Spleen (tissue), 11 donors: ENCODE data around the gene MUC16. TPM values are rescaled to one million over a fixed set of nuclear protein-coding genes. Genes with fewer than 3 reads are reported as not detected.

ENCODE experiments used
- DNase-seq: peaks from one replicate; pipeline ENCODE4 v3.0.0-alpha.2; 2020
- H3K27ac ChIP-seq, 8 donors: fragments of 200-600 bp; sonication (generic) in 7 of 8; 1 replicate in 4 of 8; 2 replicates in 4 of 8; pipeline versions ENCODE4 v1.5.0 to v1.8.0; 2016 to 2021; ENCODE audit warnings: inconsistent platforms in 4 of 8, mild to moderate bottlenecking in 4 of 8, moderate library complexity in 1 of 8
- H3K27me3 ChIP-seq, 7 donors: fragments of 200-600 bp; sonication (generic) in 6 of 7; replicated peaks in 1 of 7; 1 replicate in 4 of 7; 2 replicates in 3 of 7; pipeline versions ENCODE4 v1.5.0 to v1.8.0; 2016 to 2021; ENCODE audit warnings: inconsistent platforms in 3 of 7, mild to moderate bottlenecking in 1 of 7
- H3K36me3 ChIP-seq, 6 donors: fragments of 200-600 bp; sonication (generic) in 5 of 6; 1 replicate in 4 of 6; 2 replicates in 2 of 6; pipeline versions ENCODE4 v1.5.0 to v1.8.0; 2016 to 2021; ENCODE audit warnings: inconsistent platforms in 2 of 6
- H3K4me1 ChIP-seq, 6 donors: fragments of 200-600 bp; sonication (generic) in 5 of 6; 1 replicate in 3 of 6; 2 replicates in 3 of 6; pipeline versions ENCODE4 v1.5.0 to v1.8.0; 2016 to 2021; ENCODE audit warnings: inconsistent platforms in 3 of 6
- H3K4me3 ChIP-seq, 8 donors: fragments of 200-600 bp; sonication (generic) in 7 of 8; 1 replicate in 4 of 8; 2 replicates in 4 of 8; pipeline versions ENCODE4 v1.5.0 to v1.8.0; 2016 to 2021; ENCODE audit warnings: inconsistent platforms in 4 of 8, mild to moderate bottlenecking in 4 of 8, moderate library complexity in 2 of 8
- H3K9me3 ChIP-seq, 8 donors: fragments of 200-600 bp; sonication (generic) in 7 of 8; 1 replicate in 4 of 8; 2 replicates in 4 of 8; pipeline versions ENCODE4 v1.5.0 to v1.8.0; 2016 to 2021; ENCODE audit warnings: inconsistent platforms in 4 of 8
- CTCF ChIP-seq, 11 experiments: fragments of 200-600 bp in 7 of 11; fragments of 450-650 bp in 4 of 11; sonication (generic) in 4 of 11; IDR thresholded peaks in 8 of 11; conservative IDR thresholded peaks in 3 of 11; 1 replicate in 7 of 11; 2 replicates in 4 of 11; pipeline versions ENCODE4 v1.4.0 to v1.8.0; 2016 to 2021; ENCODE audit warnings: antibody characterized with exemption in 11 of 11, inconsistent platforms in 4 of 11, mild to moderate bottlenecking in 1 of 11
- POLR2A ChIP-seq, 3 donors: fragments of 450-650 bp; IDR thresholded peaks; one replicate each; pipeline ENCODE4 v1.5.1; 2017; ENCODE audit warnings: antibody characterized with exemption in 3 of 3, mild to moderate bottlenecking in 1 of 3
- POLR2AphosphoS5 ChIP-seq, 3 donors: sonication (generic); formaldehyde crosslinking; IDR thresholded peaks; one replicate each; pipeline ENCODE4 v1.5.1; 2017; ENCODE audit warnings: antibody characterized with exemption in 3 of 3
- WGBS, 5 donors: extraction: QIAGEN DNeasy Blood & Tissue Kit in 3 of 5; methylation state at CpG; one replicate each; pipeline versions ENCODE4 v1.1.5 to v1.1.7; 2013 to 2018; 5-methylcytosine and 5-hydroxymethylcytosine counted together
- intact Hi-C: fragments of 100-400 bp; cut with DNase I; formaldehyde crosslinking; loops from one replicate; pipeline ENCODE4 v1.15.0; 2023; ENCODE audit warnings: low total_unique reads
- polyA plus RNA-seq, 3 donors: library from polyadenylated mRNA; stranded (reverse); fragments of 200-250 nt; gene quantifications; one replicate each; pipeline ENCODE4 v1.2.1, GENCODE V29; 2013
- total RNA-seq, 7 donors: library from RNA; depleted of rRNA in 3 of 7; stranded (reverse); fragments of >200 nt in 3 of 7; fragmentation: NEBNext Ultra II Directional in 4 of 7; extraction: Animal tissue kit (Norgen Biotek cat#: 25700) in 4 of 7; gene quantifications; one replicate each; pipeline versions ENCODE4 v1.1.0 to v1.2.1, GENCODE V29; 2016 to 2021
- donor health status: healthy with polysubstance abuse.
- donor health status: DM: no; HTN: no; CAD: no; lungs with moderate emphysema.
- donor health status: DM: no; HTN: no; CAD: no.
- donor health status: Bipolar disorder and iron deficiency.
- donor health status: healthy.
- donor health status: DM: no; HTN: no; CAD: no.
- donor health status: DM: yes; HTN: yes; CAD: no.

MUC16 gene
- total and polyA plus RNA-seq, 10 donors = 0.02 to 0.54 (median 0.09) TPM; not detected in 2

- Histone ChIP-seq H3K9me3 (peaks cover 0 to 65% (median 0%) of the 10 kb centered on the region in 8 donors), H3K4me3 (no peak overlapping the region), H3K36me3 (no peaks in the 10 kb centered on the region), H3K4me1 (no peaks in the 10 kb centered on the region), H3K27me3 (peaks cover 0 to 21% (median 0%) of the 10 kb centered on the region in 7 donors), H3K27ac (no peak overlapping the region)
- 59 to 76% (median 66%) methylated on average over 5 of the region's 5 CpGs for WGBS, 5 donors
- intact Hi-C loops = no loop called here
- DNase-seq = no peak
- TF ChIP-seq POLR2A (IDR thresholded peaks at IDR 0.05) (no peak), POLR2AphosphoS5 (IDR thresholded peaks at IDR 0.05) (no peak), CTCF (IDR thresholded peaks at IDR 0.05 in 8 of 11, conservative IDR thresholded peaks at IDR 0.05 in 3 of 11) (no peak)
Observed at GRCh38 chr19:8973501-8974091, 36.6 kb downstream of the MUC16 start.

- no peaks in the 10 kb centered on the region for H3K36me3 ChIP-seq
- H3K27me3 ChIP-seq = peaks cover 0 to 23% (median 0%) of the 10 kb centered on the region in 7 donors
- no peak overlapping the region for H3K4me3 ChIP-seq
- WGBS, 5 donors = 27 to 78% (median 67%) methylated on average over 4 of the region's 4 CpGs
- TF ChIP-seq POLR2A (IDR thresholded peaks at IDR 0.05) (no peak), CTCF (IDR thresholded peaks at IDR 0.05 in 8 of 11, conservative IDR thresholded peaks at IDR 0.05 in 3 of 11) (no peak), POLR2AphosphoS5 (IDR thresholded peaks at IDR 0.05) (no peak)
- peaks cover 0 to 37% (median 0%) of the 10 kb centered on the region in 8 donors for H3K9me3 ChIP-seq
- intact Hi-C loops = no loop called here
- H3K4me1 ChIP-seq = no peaks in the 10 kb centered on the region
- H3K27ac ChIP-seq = no peak overlapping the region
- DNase-seq = no peak
Observed at GRCh38 chr19:8965887-8966286, 44.3 kb downstream of the MUC16 start.

Other genes starting within 250 kb of the MUC16 start
- 10 to 100 TPM; 20.0 to 27.7 (median 22.5) TPM for gene ZNF558, start 178.1 kb downstream of the MUC16 start, total RNA-seq
- gene ZNF558, start 178.1 kb downstream of the MUC16 start, polyA plus RNA-seq = 10 to 100 TPM; 13.1 to 14.1 (median 13.2) TPM
- gene MBD3L1, start 178.0 kb downstream of the MUC16 start, total RNA-seq = not detected
- gene MBD3L1, start 178.0 kb downstream of the MUC16 start, polyA plus RNA-seq = not detected
- not detected for gene OR1M1, start 76.7 kb upstream of the MUC16 start, total RNA-seq
- gene OR1M1, start 76.7 kb upstream of the MUC16 start, polyA plus RNA-seq = not detected
- not detected for gene OR7G2, start 97.1 kb upstream of the MUC16 start, total RNA-seq
- gene OR7G2, start 97.1 kb upstream of the MUC16 start, polyA plus RNA-seq = not detected
- gene OR7G1, start 105.4 kb upstream of the MUC16 start, total RNA-seq = not detected
- not detected for gene OR7G1, start 105.4 kb upstream of the MUC16 start, polyA plus RNA-seq
- gene OR7G3, start 116.5 kb upstream of the MUC16 start, total RNA-seq = not detected
- gene OR7G3, start 116.5 kb upstream of the MUC16 start, polyA plus RNA-seq = not detected
- gene ZNF317, start 130.0 kb upstream of the MUC16 start, total RNA-seq = 10 to 100 TPM; 33.5 to 43.8 (median 35.6) TPM
- gene ZNF317, start 130.0 kb upstream of the MUC16 start, polyA plus RNA-seq = 10 to 100 TPM; 30.2 to 51.2 (median 31.2) TPM
- gene OR7D2, start 168.6 kb upstream of the MUC16 start, total RNA-seq = not detected
- gene OR7D2, start 168.6 kb upstream of the MUC16 start, polyA plus RNA-seq = under 1 TPM in 2 of 3 donors, not detected in 1; 0.02 to 0.03 TPM
- not detected for gene OR7D4, start 209.2 kb upstream of the MUC16 start, total RNA-seq
- not detected for gene OR7D4, start 209.2 kb upstream of the MUC16 start, polyA plus RNA-seq
- not detected for gene OR7E24, start 240.5 kb upstream of the MUC16 start, total RNA-seq
- gene OR7E24, start 240.5 kb upstream of the MUC16 start, polyA plus RNA-seq = not detected